ENCODE data around the gene TWIST1.

TWIST1 gene

DNA sequence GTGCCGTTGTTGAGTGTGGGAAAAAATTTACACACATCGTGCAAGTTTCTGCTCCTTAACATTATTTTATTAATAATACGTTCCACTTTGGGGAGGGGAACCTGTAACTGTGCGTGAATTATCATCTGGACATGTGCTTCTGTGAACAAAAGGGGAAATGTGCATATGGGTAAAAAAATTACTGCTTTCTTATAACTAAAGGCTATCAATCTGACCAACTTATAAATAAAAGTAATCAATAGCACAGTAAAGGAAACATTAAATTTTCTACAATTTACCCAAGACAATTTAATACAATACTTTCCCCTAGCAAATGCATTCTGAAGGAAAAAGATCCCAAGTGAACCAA, 4.5 kb downstream of the TWIST1 start:
- no peak for FAIRE-seq

- FAIRE-seq, result no peak
Observed at GRCh38 chr7:19112274-19113001, 5.0 kb downstream of the TWIST1 start.

GRCh38 chr7:19111474-19112273, 5.8 kb downstream of the TWIST1 start:
- no peak for FAIRE-seq

GRCh38 chr7:19110776-19111175, 6.7 kb downstream of the TWIST1 start:
- no peak for FAIRE-seq

DNA sequence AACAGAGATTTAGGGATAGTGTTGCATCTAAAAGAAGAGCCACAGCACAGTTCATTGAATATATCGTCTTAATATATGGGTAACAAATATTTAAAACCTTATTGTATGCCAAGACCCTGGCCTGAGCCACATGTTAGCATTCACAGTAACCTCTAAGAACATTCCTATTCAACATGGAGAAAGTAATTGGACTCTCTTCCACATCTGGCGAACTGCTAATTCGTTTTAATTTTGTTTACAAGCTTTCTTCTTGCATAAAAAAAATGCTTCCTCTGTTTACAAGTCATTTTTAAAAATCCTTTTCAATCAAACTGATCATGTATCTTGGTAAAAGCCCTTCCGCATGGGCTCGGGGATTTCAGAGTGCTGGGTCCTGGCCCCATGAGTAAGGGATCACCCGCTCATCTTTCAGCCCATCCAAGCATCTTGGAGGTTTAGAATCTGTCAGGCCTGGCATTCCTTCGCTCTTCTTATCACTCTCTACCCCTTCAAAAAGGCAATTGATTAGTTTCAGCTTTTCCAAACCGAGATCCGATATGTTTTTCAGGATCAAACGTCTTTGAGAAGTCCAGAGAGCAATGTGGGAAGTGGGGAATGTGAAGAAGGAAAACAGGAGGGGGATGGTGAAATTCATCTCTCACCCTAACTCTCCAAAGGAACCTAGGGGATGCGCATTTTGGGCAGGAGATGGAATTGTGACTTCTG, 7.3 kb downstream of the TWIST1 start:
- FAIRE-seq, result no peak

DNA sequence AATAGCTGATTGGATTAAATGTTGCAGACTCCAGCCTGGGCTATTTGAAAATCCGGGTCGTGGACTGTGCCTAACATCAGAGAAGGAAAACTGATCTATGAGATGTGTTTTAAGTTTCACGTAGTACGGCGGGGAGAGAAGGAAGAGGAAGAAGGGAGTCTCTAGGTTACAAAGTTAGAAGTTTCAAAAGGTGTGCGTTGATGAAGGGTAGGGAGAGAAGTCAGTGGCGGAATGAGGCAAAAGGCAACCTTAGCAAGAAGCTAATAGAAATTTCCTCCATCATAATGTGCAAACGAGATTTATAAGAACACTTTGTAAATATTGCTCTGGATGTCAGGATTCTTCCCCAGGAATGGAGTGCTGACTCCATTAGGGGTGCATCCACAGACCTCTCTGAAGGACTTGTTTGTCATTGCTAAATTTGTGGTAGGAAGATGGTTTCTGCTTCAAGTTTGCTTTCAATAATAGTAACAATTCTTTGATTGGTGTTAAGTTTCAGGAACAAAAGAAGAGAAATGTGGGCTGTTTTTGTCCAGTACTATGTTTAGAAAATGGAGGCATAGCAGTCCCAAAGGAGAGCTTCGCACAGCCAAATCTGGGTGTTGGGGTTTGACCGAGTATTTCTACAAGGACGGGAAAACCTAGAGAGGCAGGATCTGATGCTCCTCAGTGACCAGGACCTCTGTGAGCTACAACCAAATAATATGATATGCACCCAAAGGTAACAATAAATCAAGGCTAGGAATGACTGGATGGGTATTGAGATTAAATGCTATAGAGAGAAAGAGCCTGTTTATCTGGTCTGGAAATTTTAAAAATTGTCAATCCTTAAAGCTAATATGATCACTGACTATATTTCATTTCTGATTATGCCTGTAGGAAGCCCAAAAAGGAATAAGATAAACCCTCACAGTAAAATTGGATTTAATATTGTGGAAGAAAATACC, 8.2 kb downstream of the TWIST1 start:
- no peak for FAIRE-seq

GRCh38 chr7:19107356-19108146, 9.9 kb downstream of the TWIST1 start:
- FAIRE-seq, result no peak

DNA sequence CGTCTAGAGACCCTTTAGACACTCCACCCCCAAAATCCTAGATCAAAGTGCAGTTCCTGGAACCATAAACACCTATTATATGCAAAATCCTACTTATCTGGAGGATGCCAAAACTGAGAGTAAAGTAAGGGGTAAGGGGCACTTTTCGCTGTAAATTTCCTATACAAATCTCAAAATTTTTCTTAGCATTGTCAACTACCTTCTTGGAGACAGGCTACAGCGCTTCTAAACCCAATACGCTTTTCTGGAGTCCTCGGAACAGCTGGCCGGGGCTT, 10.4 kb downstream of the TWIST1 start:
- FAIRE-seq, result no peak

DNA sequence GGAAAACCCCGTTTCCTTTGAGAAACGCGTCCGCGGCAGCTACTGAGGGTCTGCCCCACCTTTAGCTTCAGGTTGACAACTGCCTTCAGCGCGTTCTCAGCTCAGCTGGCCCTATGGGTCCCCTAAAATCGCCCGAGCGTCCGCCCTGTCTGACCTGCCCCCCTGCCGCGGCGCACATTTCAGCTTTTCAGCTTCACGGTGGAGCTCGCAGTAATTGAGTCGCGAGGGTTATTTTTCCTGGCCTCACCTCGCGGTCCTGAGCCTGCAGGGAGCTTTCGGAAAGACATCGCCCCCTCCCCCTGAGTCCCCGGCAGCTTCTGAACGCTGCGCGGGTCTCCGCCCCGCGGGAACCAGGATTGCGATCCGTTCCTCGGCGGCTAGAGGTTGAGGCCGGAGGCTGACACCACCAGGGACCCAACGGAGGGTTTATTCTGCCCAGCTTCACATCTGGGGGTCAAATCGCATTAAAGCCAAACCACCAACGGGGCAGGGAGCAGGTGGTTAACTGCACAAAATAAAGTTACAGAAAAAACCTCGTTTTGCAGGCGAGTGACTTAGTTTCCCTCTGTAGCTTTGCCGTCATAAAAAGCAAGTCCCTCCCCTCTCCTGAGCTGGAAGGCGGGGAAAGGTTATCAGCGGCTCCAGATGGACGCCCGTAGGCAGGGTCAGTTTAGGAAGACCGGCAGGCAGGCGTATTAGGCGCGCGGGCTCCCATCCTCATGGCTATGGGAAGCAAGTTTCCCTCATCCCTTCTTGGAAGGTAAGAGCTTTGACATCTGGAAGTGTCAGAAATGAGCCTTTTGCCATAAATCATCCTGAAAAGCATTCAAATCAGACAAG, 11.0 kb downstream of the TWIST1 start:
- FAIRE-seq, result no peak

- FAIRE-seq, result no peak
Observed at GRCh38 chr7:19105546-19105945, 11.9 kb downstream of the TWIST1 start.

DNA sequence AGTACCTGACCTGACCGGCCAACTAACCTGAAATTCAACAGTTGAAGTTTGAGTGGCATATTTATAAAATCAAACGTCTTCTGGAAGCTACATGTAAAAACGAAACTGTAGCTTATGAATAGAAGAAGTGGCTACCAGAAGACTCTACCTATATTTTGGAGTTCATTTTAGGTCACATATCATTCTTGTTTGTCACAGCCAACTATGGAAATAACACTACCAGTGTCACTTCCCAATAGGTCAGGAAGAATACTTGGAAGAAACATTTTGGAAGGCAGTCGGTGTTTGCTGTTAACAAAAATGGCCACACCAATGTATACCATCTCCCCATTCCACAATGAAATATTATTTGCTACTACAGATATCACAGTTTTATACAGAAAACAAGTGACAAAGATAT, 12.6 kb downstream of the TWIST1 start:
- no peak for FAIRE-seq

DNA sequence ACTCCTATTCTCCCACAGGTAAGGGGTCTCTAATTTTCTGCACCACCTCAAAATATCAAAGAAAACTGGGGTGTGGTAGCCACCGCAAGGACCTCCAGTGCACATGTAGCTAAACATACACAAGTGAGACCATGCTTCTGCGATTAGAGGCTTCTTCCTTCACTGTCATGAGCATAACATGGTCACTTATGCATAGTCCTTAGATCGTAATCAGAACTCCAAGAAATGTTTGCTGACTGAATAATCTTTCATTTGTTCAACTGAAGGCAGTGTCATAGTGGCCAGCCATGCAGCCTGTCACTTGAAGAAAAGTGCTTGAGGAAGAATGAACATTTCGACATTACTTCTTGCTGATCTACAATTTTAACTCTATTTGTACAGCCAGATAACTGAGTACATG, 14.6 kb downstream of the TWIST1 start:
- no peak for FAIRE-seq

- no peak for FAIRE-seq
Observed at GRCh38 chr7:19101909-19102308, 15.5 kb downstream of the TWIST1 start.

DNA sequence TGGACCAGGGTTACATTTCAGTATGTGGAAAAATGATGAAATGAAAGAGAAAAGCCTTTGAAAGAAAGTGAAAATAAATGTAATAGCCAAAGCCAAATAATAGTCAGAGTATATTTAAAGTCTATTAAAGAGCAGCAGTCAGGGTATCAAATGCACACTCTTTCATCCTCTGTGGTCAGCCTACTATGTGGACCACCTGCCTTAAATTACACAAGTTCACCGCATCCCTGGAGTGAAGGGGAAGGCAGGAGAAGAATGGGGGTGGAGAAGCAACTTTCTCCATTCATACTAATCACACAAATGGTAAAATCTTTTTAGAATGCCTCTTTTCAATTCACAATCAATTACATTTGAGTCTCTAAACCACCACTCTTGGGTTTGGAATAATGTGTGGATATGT, 16.0 kb downstream of the TWIST1 start:
- no peak for FAIRE-seq

- FAIRE-seq, result no peak
Observed at GRCh38 chr7:19099924-19100323, 17.5 kb downstream of the TWIST1 start.

- FAIRE-seq, result no peak
Observed at GRCh38 chr7:19099194-19099593, 18.2 kb downstream of the TWIST1 start.

GRCh38 chr7:19098510-19098909, 18.9 kb downstream of the TWIST1 start:
- no peak for FAIRE-seq

GRCh38 chr7:19097165-19098055, 20.0 kb downstream of the TWIST1 start:
- no peak for FAIRE-seq

GRCh38 chr7:19095353-19095860, 22.0 kb downstream of the TWIST1 start:
- no peak for FAIRE-seq
